Common myeloid progenitor, CD34-positive (primary cell): Measurements from ENCODE around the gene FRMD3.
A peak's percentile ranks its signal among the peaks of the same experiment; 100 is the strongest.

Source experiments
- CTCF ChIA-PET: fragments of 350-600 bp; sonication (Branson Sonifier 250); formaldehyde crosslinking; loops from one replicate; lab custom pipeline; 2021; ENCODE audit warnings: antibody characterized with exemption; lab: Charles Lee
- POLR2A ChIA-PET: fragments of 350-600 bp; sonication (Branson Sonifier 250); formaldehyde crosslinking; loops from one replicate; lab custom pipeline; 2021; ENCODE audit warnings: antibody characterized with exemption; lab: Charles Lee
- DNase-seq, 3 donors: peaks; one replicate each; pipeline versions ENCODE4 v3.0.0 to v3.0.0-alpha.2; 2013
- H3K27ac ChIP-seq, 2 experiments: 1 replicate in 1 of 2; 2 replicates in 1 of 2; pipeline ENCODE4 v1.7.0; 2013; ENCODE audit warnings: inconsistent platforms in 2 of 2, low read length in 2 of 2, mild to moderate bottlenecking in 2 of 2, low read depth in 1 of 2, moderate library complexity in 1 of 2; ENCODE audit not compliant: severe bottlenecking in 2 of 2, insufficient read depth in 1 of 2, poor library complexity in 1 of 2
- H3K27me3 ChIP-seq, 5 experiments: replicated peaks in 2 of 5; 1 replicate in 3 of 5; 2 replicates in 2 of 5; pipeline versions ENCODE4 v1.6.1 to v1.7.0; 2013; ENCODE audit warnings: low read length in 4 of 5, mild to moderate bottlenecking in 2 of 5, moderate library complexity in 2 of 5, inconsistent platforms in 1 of 5; ENCODE audit not compliant: insufficient read depth in 5 of 5, control insufficient read depth in 4 of 5
- H3K36me3 ChIP-seq, 4 experiments: 1 replicate in 2 of 4; 2 replicates in 2 of 4; pipeline versions ENCODE4 v1.6.1 to v1.7.0; 2013; ENCODE audit warnings: low read length in 3 of 4, control low read depth in 1 of 4, mild to moderate bottlenecking in 1 of 4; ENCODE audit not compliant: control insufficient read depth in 4 of 4, insufficient read depth in 4 of 4
- H3K4me1 ChIP-seq, 4 experiments: 1 replicate in 3 of 4; 2 replicates in 1 of 4; pipeline versions ENCODE4 v1.6.1 to v1.7.1; 2013; ENCODE audit warnings: low read length in 3 of 4, mild to moderate bottlenecking in 3 of 4, control low read depth in 1 of 4, inconsistent platforms in 1 of 4, moderate library complexity in 1 of 4; ENCODE audit not compliant: control insufficient read depth in 4 of 4, insufficient read depth in 4 of 4; ENCODE audit errors: control extremely low read depth in 1 of 4
- H3K4me3 ChIP-seq, 7 experiments: 1 replicate in 4 of 7; 2 replicates in 3 of 7; pipeline versions ENCODE4 v1.5.1 to v1.7.0; 2013; ENCODE audit warnings: mild to moderate bottlenecking in 7 of 7, low read length in 6 of 7, moderate library complexity in 6 of 7, inconsistent platforms in 2 of 7, low read depth in 2 of 7, control low read depth in 1 of 7; ENCODE audit not compliant: insufficient read depth in 4 of 7, control insufficient read depth in 1 of 7; ENCODE audit errors: extremely low read depth in 1 of 7
- H3K9me3 ChIP-seq, 5 experiments: 1 replicate in 4 of 5; 2 replicates in 1 of 5; pipeline versions ENCODE4 v1.6.1 to v1.7.1; 2013; ENCODE audit warnings: low read length in 4 of 5, mild to moderate bottlenecking in 2 of 5, inconsistent platforms in 1 of 5, low read depth in 1 of 5, moderate library complexity in 1 of 5; ENCODE audit not compliant: control insufficient read depth in 4 of 5, insufficient read depth in 2 of 5; ENCODE audit errors: control extremely low read depth in 1 of 5
- WGBS: methylation state at CpG from one replicate; pipeline ENCODE4 v1.1.5; 2013; ENCODE audit not compliant: insufficient coverage; 5-methylcytosine and 5-hydroxymethylcytosine counted together

FRMD3 gene

GRCh38 chr9:83544002-83544698 is 5.9 kb upstream of the FRMD3 start:
- no peak overlapping the region for H3K27ac ChIP-seq
- POLR2A ChIA-PET = no interaction called here

GRCh38 chr9:83538890-83539238 is 663 bp upstream of the FRMD3 start:
- Histone ChIP-seq H3K4me1 (peaks cover 3 to 20% (median 15%) of the 10 kb centered on the region in 4 experiments), H3K27ac (no peak overlapping the region), H3K9me3 (peaks cover 0 to 1% (median 0%) of the 10 kb centered on the region in 5 experiments), H3K27me3 (peaks cover 9 to 54% (median 22%) of the 10 kb centered on the region in 5 experiments), H3K36me3 (no peaks in the 10 kb centered on the region), H3K4me3 (peak overlapping the region in 6 of 7 experiments; percentile 51 to 74 (median 60))
- DNase-seq = no peak
- ChIA-PET CTCF (interaction anchor here (0.6 to 1.9 kb wide), 6 partner anchors 11 to 339 kb away, joined by 3 to 10 read pairs (median 4); no protein-coding TSS in a partner anchor), POLR2A (no interaction called here)
- 29% methylated on average over 4 of the region's 6 CpGs for WGBS

More at GRCh38 chr9:83544002-83544698, 5.9 kb upstream of the FRMD3 start:
- no peak overlapping the region for H3K4me3 ChIP-seq
- DNase-seq = peak; percentile 35 to 67 (median 55)
- CTCF ChIA-PET = interaction anchor here (0.5 to 3.2 kb wide), 5 partner anchors 10 to 1927 kb away, joined by 3 to 18 read pairs (median 4); no protein-coding TSS in a partner anchor
- peaks cover 5 to 12% (median 7%) of the 10 kb centered on the region in 5 experiments for H3K27me3 ChIP-seq
- H3K9me3 ChIP-seq = peaks cover 0 to 8% (median 0%) of the 10 kb centered on the region in 5 experiments
- no peaks in the 10 kb centered on the region for H3K36me3 ChIP-seq
- 90% methylated on average over 5 of the region's 5 CpGs for whole genome bisulfite sequencing
- peaks cover 0 to under 1% (median 0%) of the 10 kb centered on the region in 4 experiments for H3K4me1 ChIP-seq

GRCh38 chr9:83537331-83538171 is 650 bp downstream of the FRMD3 start:
- peak in 1 of 3 donors; percentile 21 for DNase-seq
- H3K4me1 ChIP-seq = peaks cover 3 to 20% (median 15%) of the 10 kb centered on the region in 4 experiments
- ChIA-PET POLR2A (interaction anchor here (0.6 kb wide), 1 partner anchor 28 kb away, joined by 3 read pairs; no protein-coding TSS in a partner anchor), CTCF (interaction anchor here (0.6 to 1.9 kb wide), 5 partner anchors 8 to 203 kb away, joined by 4 to 10 read pairs (median 4); no protein-coding TSS in a partner anchor)
- peak overlapping the region; percentile 29 to 74 (median 54) for H3K4me3 ChIP-seq
- H3K27me3 ChIP-seq = peaks cover 9 to 54% (median 25%) of the 10 kb centered on the region in 5 experiments
- H3K36me3 ChIP-seq = no peaks in the 10 kb centered on the region
- 3% methylated on average over 61 of the region's 63 CpGs for WGBS
- H3K27ac ChIP-seq = no peak overlapping the region
- H3K9me3 ChIP-seq = peaks cover 0 to 1% (median 0%) of the 10 kb centered on the region in 5 experiments

- WGBS = 71% methylated on average over 1 of the region's 1 CpG
- Histone ChIP-seq H3K27ac (no peak overlapping the region), H3K36me3 (no peaks in the 10 kb centered on the region), H3K27me3 (peaks cover 9 to 54% (median 25%) of the 10 kb centered on the region in 5 experiments), H3K4me1 (peaks cover 3 to 20% (median 15%) of the 10 kb centered on the region in 4 experiments), H3K9me3 (no peaks in the 10 kb centered on the region), H3K4me3 (no peak overlapping the region)
- ChIA-PET POLR2A (no interaction called here), CTCF (no interaction called here)
- DNase-seq = no peak
These were observed 1.9 kb downstream of the FRMD3 start for GRCh38 chr9:83536332-83536731.

GRCh38 chr9:83535736-83536135 is 2.5 kb downstream of the FRMD3 start:
- peaks cover 3 to 20% (median 15%) of the 10 kb centered on the region in 4 experiments for H3K4me1 ChIP-seq
- CTCF ChIA-PET = interaction anchor here (1.0 to 1.2 kb wide), 2 partner anchors 9 to 30 kb away, joined by 3 read pairs; no protein-coding TSS in a partner anchor

GRCh38 chr9:83533296-83533695 is 4.9 kb downstream of the FRMD3 start:
- Histone ChIP-seq H3K4me3 (no peak overlapping the region), H3K36me3 (no peaks in the 10 kb centered on the region), H3K4me1 (peaks cover 0 to 12% (median 10%) of the 10 kb centered on the region in 4 experiments), H3K27me3 (peaks cover 3 to 38% (median 16%) of the 10 kb centered on the region in 5 experiments), H3K9me3 (peaks cover 0 to 5% (median 0%) of the 10 kb centered on the region in 5 experiments), H3K27ac (no peak overlapping the region)
- WGBS = no CpG with 5 or more reads among the region's 2 CpGs
- ChIA-PET POLR2A (no interaction called here), CTCF (interaction anchor here (1.0 to 1.3 kb wide), 2 partner anchors 10 to 116 kb away, joined by 3 to 5 read pairs; no protein-coding TSS in a partner anchor)
- no peak for DNase-seq

More at GRCh38 chr9:83535736-83536135, 2.5 kb downstream of the FRMD3 start:
- no peak for DNase-seq
- no CpG with 5 or more reads among the region's 3 CpGs for WGBS
- Histone ChIP-seq H3K4me3 (no peak overlapping the region), H3K27ac (no peak overlapping the region), H3K36me3 (no peaks in the 10 kb centered on the region), H3K27me3 (peaks cover 6 to 54% (median 25%) of the 10 kb centered on the region in 5 experiments), H3K9me3 (no peaks in the 10 kb centered on the region)
- POLR2A ChIA-PET = no interaction called here
